Measurements from ENCODE around the gene OSM.

OSM gene

DNA sequence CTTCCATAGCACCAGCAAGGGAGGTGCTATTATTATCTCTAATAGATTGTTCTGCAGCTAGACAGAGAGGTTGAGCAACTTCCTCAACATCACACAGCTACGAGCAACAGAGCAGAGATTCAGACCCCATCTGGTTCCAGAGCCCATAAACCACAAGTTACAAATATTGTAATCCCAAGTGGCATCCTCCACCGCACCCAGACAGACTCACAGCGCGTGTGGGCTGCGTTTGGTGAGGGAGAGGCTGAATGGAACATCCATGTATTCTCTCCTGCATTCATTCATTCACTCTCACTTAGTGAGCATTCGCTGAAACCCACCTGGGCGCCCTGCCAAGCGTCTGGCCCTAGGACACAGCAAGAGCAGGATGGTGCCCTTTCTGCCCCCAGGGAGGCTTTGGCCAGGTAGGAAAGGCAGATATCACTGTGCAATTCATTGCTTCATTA, 53.6 kb downstream of the OSM start:
- no peaks in the 10 kb centered on the region for H3K9me3 Mint-ChIP-seq (ENCODE audit: low read depth)
- H3K27me3 Mint-ChIP-seq: no peaks in the 10 kb centered on the region
- no peak overlapping the region for H3K27ac Mint-ChIP-seq
- H3K36me3 Mint-ChIP-seq: no peaks in the 10 kb centered on the region
- no peak overlapping the region for H3K4me3 Mint-ChIP-seq
- peaks cover 8% of the 10 kb centered on the region for H3K4me1 Mint-ChIP-seq (ENCODE audit: low read depth)
